Sigmoid colon (tissue), 7 donors: ENCODE data around the gene ASPHD2. TPM values are rescaled to one million over a fixed set of nuclear protein-coding genes. Genes with fewer than 3 reads are reported as not detected.
A peak's percentile ranks its signal among the peaks of the same experiment; 100 is the strongest.

Experiments
- DNase-seq: peaks from one replicate; pipeline ENCODE4 v3.0.0-alpha.2; 2019
- H3K27ac ChIP-seq, 4 donors: fragments of 200-600 bp; sonication (generic); one replicate each; pipeline ENCODE4 v1.5.1; 2016 to 2019; ENCODE audit warnings: mild to moderate bottlenecking in 1 of 4
- H3K27me3 ChIP-seq, 3 donors: fragments of 200-600 bp; sonication (generic); one replicate each; pipeline ENCODE4 v1.5.1; 2019; ENCODE audit warnings: mild to moderate bottlenecking in 1 of 3
- H3K36me3 ChIP-seq, 4 donors: fragments of 200-600 bp; sonication (generic); one replicate each; pipeline ENCODE4 v1.5.1; 2016 to 2019
- H3K4me1 ChIP-seq, 4 donors: fragments of 200-600 bp; sonication (generic); one replicate each; pipeline ENCODE4 v1.5.1; 2017 to 2019
- H3K4me3 ChIP-seq, 4 donors: fragments of 200-600 bp; sonication (generic); one replicate each; pipeline ENCODE4 v1.5.1; 2017 to 2019; ENCODE audit warnings: mild to moderate bottlenecking in 2 of 4, moderate library complexity in 1 of 4
- H3K9me3 ChIP-seq, 4 donors: fragments of 200-600 bp in 3 of 4; sonication (generic) in 3 of 4; one replicate each; pipeline versions ENCODE4 v1.5.1 to v1.6.1; 2013 to 2019
- EP300 ChIP-seq, 4 donors: sonication (generic); formaldehyde crosslinking; IDR thresholded peaks; one replicate each; pipeline ENCODE4 v1.6.1; 2017; ENCODE audit warnings: antibody characterized with exemption in 4 of 4
- POLR2A ChIP-seq, 2 donors: fragments of 450-650 bp; IDR thresholded peaks; one replicate each; pipeline ENCODE4 v1.6.1; 2016; ENCODE audit warnings: antibody characterized with exemption in 2 of 2, mild to moderate bottlenecking in 2 of 2, moderate library complexity in 2 of 2
- POLR2AphosphoS5 ChIP-seq, 4 donors: sonication (generic); formaldehyde crosslinking; IDR thresholded peaks; one replicate each; pipeline ENCODE4 v1.6.1; 2017; ENCODE audit warnings: antibody characterized with exemption in 4 of 4
- WGBS, 2 donors: extraction: QIAGEN DNeasy Blood & Tissue Kit; methylation state at CpG; one replicate each; pipeline ENCODE4 v1.1.7; 2013; 5-methylcytosine and 5-hydroxymethylcytosine counted together
- intact Hi-C: fragments of 100-400 bp; cut with DNase I; formaldehyde crosslinking; loops from one replicate; pipeline ENCODE4 v1.15.1; 2023
- polyA plus RNA-seq, 3 donors: library from polyadenylated mRNA; stranded (reverse); fragments of 200-250 nt; gene quantifications; one replicate each; pipeline ENCODE4 v1.2.3, GENCODE V29; 2013
- total RNA-seq, 4 donors: library from RNA; depleted of rRNA; stranded (reverse); fragments of >200 nt; gene quantifications; one replicate each; pipeline ENCODE4 v1.1.0, GENCODE V29; 2016
- TF ChIP-seq, protein P1 (sequence below), 4 experiments: fragments of 450-650 bp in 3 of 4; fragments of 200-600 bp in 1 of 4; IDR thresholded peaks; one replicate each; pipeline ENCODE4 v1.5.1; 2016 to 2019; ENCODE audit warnings: antibody characterized with exemption in 4 of 4, mild to moderate bottlenecking in 3 of 4, moderate library complexity in 2 of 4
- donor health status: healthy with polysubstance abuse.
- donor health status: Bipolar disorder and iron deficiency.
- donor health status: healthy.

ASPHD2 gene
- total and polyA plus RNA-seq, 7 donors = 0.83 to 3.4 (median 1.4) TPM

GRCh38 chr22:26446808-26447515, 17.9 kb downstream of the ASPHD2 start:
- Histone ChIP-seq H3K4me3 (peak overlapping the region in 2 of 4 donors; percentile 10 to 15), H3K36me3 (peaks cover 0 to 21% (median 7%) of the 10 kb centered on the region in 4 donors), H3K27me3 (no peaks in the 10 kb centered on the region), H3K9me3 (no peaks in the 10 kb centered on the region), H3K4me1 (peaks cover 0 to 23% (median 17%) of the 10 kb centered on the region in 4 donors), H3K27ac (peak overlapping the region in 3 of 4 donors; percentile 41 to 71 (median 63))
- DNase-seq = peak; percentile 73
- WGBS, 2 donors = 82 to 89% methylated on average over 17 of the region's 17 CpGs
- intact Hi-C loops = no loop called here
- peak in 1 of 4 donors; percentile 18 for TF ChIP-seq POLR2AphosphoS5 (IDR thresholded peaks at IDR 0.05)
- TF ChIP-seq, protein P1, sequence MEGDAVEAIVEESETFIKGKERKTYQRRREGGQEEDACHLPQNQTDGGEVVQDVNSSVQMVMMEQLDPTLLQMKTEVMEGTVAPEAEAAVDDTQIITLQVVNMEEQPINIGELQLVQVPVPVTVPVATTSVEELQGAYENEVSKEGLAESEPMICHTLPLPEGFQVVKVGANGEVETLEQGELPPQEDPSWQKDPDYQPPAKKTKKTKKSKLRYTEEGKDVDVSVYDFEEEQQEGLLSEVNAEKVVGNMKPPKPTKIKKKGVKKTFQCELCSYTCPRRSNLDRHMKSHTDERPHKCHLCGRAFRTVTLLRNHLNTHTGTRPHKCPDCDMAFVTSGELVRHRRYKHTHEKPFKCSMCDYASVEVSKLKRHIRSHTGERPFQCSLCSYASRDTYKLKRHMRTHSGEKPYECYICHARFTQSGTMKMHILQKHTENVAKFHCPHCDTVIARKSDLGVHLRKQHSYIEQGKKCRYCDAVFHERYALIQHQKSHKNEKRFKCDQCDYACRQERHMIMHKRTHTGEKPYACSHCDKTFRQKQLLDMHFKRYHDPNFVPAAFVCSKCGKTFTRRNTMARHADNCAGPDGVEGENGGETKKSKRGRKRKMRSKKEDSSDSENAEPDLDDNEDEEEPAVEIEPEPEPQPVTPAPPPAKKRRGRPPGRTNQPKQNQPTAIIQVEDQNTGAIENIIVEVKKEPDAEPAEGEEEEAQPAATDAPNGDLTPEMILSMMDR (IDR thresholded peaks at IDR 0.05) = no peak

DNA sequence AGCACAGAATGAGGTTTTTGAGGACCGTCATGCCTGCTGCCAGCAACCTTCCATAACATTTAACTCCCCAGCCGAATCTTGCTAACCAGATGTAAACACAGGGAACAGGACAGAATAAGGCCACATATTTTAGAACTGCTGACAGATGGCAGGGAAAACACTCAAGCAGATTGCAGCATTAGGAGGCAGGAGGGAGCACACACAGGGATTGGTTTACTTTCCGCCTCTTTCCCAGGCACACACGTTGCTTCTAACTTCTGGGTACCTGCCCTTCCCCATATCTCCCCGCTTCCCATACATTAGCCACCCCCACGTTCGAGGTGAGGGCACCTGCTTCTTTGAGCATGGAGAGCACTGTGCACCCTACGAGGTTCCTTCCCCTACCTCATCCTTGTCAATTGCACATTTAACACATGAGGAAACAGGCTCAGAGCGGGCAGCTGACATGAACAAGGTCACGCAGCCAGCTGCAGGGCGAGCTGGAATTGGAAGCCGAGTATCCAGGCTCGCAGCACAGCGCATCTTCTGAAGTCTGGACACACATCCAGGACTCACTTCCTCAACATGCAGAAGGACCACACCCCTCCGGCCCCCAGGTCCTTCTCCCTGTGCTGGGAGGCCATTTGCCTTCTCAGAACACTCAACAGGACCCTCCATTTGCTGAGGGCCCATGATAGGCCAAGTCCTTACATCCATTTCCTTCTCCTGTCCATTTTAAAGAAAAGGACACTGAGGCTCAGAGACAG, 18.7 kb downstream of the ASPHD2 start:
- H3K36me3 ChIP-seq = peaks cover 0 to 29% (median 14%) of the 10 kb centered on the region in 4 donors
- peak overlapping the region in 2 of 4 donors; percentile 10 to 15 for H3K4me3 ChIP-seq
- intact Hi-C loops = no loop called here
- no peaks in the 10 kb centered on the region for H3K27me3 ChIP-seq
- peaks cover 0 to 23% (median 17%) of the 10 kb centered on the region in 4 donors for H3K4me1 ChIP-seq
- no peaks in the 10 kb centered on the region for H3K9me3 ChIP-seq
- peak overlapping the region in 3 of 4 donors; percentile 41 to 71 (median 63) for H3K27ac ChIP-seq
- peak in 2 of 4 donors; percentile 9 to 32 for TF ChIP-seq POLR2AphosphoS5 (IDR thresholded peaks at IDR 0.05)
- TF ChIP-seq, protein P1 (IDR thresholded peaks at IDR 0.05) = no peak
- DNase-seq = peak; percentile 17
- WGBS, 2 donors = 77 to 79% methylated on average over 15 of the region's 15 CpGs

DNA sequence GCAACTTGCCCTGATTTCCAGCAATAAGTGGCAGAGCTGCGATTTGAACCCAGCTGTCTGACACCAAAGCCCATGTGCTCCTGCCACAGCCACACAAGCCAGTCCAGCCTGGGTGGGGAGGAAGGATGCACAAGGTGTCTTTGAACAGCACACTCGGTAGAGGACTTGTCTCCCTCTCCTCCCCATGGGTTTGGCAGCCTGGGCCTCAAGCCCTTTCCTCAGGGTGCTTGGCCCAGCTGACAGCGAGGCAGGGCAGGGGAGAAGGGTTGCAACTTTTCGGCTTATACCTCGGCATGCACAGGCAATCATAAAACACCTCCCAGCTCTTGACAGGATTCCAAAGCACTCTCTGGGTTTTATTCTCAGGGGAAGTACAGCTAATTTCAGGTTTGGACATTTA, 19.3 kb downstream of the ASPHD2 start:
- no peaks in the 10 kb centered on the region for H3K9me3 ChIP-seq
- H3K4me1 ChIP-seq = peaks cover 0 to 23% (median 17%) of the 10 kb centered on the region in 4 donors
- no peak overlapping the region for H3K4me3 ChIP-seq
- intact Hi-C loops = no loop called here
- no peaks in the 10 kb centered on the region for H3K27me3 ChIP-seq
- H3K36me3 ChIP-seq = peaks cover 0 to 35% (median 20%) of the 10 kb centered on the region in 4 donors
- no peak overlapping the region for H3K27ac ChIP-seq
- DNase-seq = no peak
- WGBS, 2 donors = 50 to 81% methylated on average over 5 of the region's 5 CpGs
- TF ChIP-seq, protein P1 (IDR thresholded peaks at IDR 0.05) = no peak
- no peak for TF ChIP-seq POLR2AphosphoS5 (IDR thresholded peaks at IDR 0.05)

- no peak for TF ChIP-seq EP300 (IDR thresholded peaks at IDR 0.05)
- no peak for TF ChIP-seq POLR2A (IDR thresholded peaks at IDR 0.05)
- TF ChIP-seq POLR2AphosphoS5 (IDR thresholded peaks at IDR 0.05) = no peak
- TF ChIP-seq, protein P1 (IDR thresholded peaks at IDR 0.05) = no peak
- Histone ChIP-seq H3K27me3 (no peaks in the 10 kb centered on the region), H3K4me3 (no peak overlapping the region), H3K27ac (no peak overlapping the region), H3K36me3 (peaks cover 0 to 41% (median 26%) of the 10 kb centered on the region in 4 donors), H3K9me3 (no peaks in the 10 kb centered on the region), H3K4me1 (peaks cover 0 to 23% (median 17%) of the 10 kb centered on the region in 4 donors)
- DNase-seq = no peak
- intact Hi-C loops = no loop called here
- 86% methylated on average over 6 of the region's 6 CpGs for WGBS, 2 donors
These were observed 19.9 kb downstream of the ASPHD2 start for GRCh38 chr22:26448941-26449340.
